HG03060 (cell line): ENCODE results near the gene EIF4A3.

ENCODE experiments used
- ATAC-seq: cut with Tn5 transposase; IDR thresholded peaks from one replicate; pipeline ENCODE4 v1.9.1; 2021; ENCODE audit warnings: low read depth, moderate number of reproducible peaks; ENCODE audit not compliant: unreplicated experiment

EIF4A3 gene

GRCh38 chr17:80084773-80085172, 62.2 kb downstream of the EIF4A3 start:
- ATAC-seq = no peak
